ENCODE measurements around the gene PLXNA1. TPM values are rescaled to one million over a fixed set of nuclear protein-coding genes. Genes with fewer than 3 reads are reported as not detected.

PLXNA1 gene
- polyA plus RNA-seq, 1 of the 3 experiments (the other 2 are of a cell fraction), result 48.1 TPM

DNA sequence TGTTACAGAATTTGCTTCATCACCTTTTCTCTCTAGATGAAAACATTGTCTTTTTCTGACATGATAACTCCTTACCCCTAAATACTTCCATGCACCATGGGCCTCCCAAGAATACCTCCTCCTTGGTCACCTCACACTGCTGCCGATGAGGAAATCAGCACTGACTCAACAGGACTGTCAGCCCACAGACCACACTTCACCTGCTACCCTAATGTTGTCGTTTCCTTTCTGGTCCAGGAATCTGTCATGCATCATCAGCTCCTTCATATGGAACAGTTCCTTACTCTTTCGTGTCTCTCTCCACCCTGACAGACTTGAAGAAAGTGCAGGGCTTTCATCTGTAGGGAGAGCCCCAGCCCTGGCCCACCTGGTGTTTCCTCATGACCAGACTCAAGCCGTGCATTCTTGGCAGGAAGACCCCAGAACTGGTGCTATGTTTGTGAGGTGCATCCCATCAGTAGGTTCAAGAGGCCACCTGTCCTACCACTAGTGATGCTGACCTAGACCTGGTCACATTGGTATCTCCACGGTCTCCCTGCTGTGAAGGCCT lies 41.1 kb upstream of the PLXNA1 start (continued):
- TF ChIP-seq, protein P1, sequence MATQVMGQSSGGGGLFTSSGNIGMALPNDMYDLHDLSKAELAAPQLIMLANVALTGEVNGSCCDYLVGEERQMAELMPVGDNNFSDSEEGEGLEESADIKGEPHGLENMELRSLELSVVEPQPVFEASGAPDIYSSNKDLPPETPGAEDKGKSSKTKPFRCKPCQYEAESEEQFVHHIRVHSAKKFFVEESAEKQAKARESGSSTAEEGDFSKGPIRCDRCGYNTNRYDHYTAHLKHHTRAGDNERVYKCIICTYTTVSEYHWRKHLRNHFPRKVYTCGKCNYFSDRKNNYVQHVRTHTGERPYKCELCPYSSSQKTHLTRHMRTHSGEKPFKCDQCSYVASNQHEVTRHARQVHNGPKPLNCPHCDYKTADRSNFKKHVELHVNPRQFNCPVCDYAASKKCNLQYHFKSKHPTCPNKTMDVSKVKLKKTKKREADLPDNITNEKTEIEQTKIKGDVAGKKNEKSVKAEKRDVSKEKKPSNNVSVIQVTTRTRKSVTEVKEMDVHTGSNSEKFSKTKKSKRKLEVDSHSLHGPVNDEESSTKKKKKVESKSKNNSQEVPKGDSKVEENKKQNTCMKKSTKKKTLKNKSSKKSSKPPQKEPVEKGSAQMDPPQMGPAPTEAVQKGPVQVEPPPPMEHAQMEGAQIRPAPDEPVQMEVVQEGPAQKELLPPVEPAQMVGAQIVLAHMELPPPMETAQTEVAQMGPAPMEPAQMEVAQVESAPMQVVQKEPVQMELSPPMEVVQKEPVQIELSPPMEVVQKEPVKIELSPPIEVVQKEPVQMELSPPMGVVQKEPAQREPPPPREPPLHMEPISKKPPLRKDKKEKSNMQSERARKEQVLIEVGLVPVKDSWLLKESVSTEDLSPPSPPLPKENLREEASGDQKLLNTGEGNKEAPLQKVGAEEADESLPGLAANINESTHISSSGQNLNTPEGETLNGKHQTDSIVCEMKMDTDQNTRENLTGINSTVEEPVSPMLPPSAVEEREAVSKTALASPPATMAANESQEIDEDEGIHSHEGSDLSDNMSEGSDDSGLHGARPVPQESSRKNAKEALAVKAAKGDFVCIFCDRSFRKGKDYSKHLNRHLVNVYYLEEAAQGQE (IDR thresholded peaks at IDR 0.05; ENCODE audit: low read depth, low read length), result no peak
- TF ChIP-seq NFIC (IDR thresholded peaks at IDR 0.05; ENCODE audit: borderline replicate concordance), result no peak
- no peak for TF ChIP-seq FOXJ3 (CRISPR knock-in tag; IDR thresholded peaks at IDR 0.05)
- TF ChIP-seq EZH2phosphoT487 (IDR thresholded peaks at IDR 0.05; ENCODE audit: borderline replicate concordance, low read depth), result no peak
- TF ChIP-seq GATA2 (CRISPR knock-in tag; IDR thresholded peaks at IDR 0.05), result no peak

DNA sequence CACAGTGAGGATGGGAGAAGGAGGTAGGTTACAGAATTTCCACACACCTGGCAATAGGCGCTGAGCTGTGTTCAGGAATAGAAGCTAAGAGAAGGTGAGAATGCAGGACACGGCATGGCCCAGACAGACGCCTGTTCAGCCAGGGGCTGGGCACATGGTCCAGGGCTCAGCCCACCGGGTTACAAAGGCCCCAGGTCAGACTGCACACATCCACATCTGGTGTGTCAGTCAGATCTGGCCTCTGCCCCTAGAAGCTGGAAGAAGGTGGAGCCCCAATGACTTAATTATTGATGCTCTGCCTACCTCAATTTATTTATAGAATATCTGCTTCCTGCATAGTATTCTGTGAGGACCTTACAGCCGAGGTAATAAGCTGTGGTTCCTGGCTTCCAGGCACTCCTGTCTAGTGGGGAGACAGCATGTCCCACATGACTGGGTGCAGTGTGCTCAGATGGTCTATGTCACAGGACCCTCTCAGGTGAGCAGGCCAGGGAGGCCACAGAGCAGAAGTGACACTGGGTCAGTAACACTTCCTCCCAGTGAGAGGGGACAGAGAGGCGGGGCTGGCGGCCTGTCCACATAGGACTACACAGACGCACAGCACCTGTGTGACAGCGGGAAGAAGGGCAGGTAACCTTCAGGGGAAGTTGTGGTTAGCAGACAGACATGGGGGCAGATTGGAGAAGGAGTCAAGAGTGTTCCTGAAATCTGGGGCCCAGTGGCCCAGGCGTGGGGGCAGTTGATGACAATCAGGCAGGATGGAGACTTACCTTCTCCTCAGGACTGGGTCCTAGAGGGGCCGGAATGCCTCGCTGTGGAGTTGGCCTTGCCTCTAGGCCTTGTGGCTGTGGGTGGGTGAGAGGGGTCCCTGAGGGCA lies 38.6 kb upstream of the PLXNA1 start:
- Histone ChIP-seq H2AFZ (ENCODE audit: low read depth) (no peak overlapping the region), H3K4me3 (ENCODE audit: low read depth in 2 of 2, low read length in 1 of 2) (no peak overlapping the region), H3K79me2 (ENCODE audit: insufficient read depth) (no peaks in the 10 kb centered on the region), H3K4me2 (no peak overlapping the region), H3K27me3 (ENCODE audit: insufficient read depth) (no peaks in the 10 kb centered on the region), H3K4me1 (ENCODE audit: control insufficient read depth in 1 of 2, insufficient read depth in 2 of 2, low read depth in 1 of 2, low read length in 1 of 2) (peaks cover 3 to 25% of the 10 kb centered on the region in 2 experiments), H3K36me3 (replicated peaks in 1 of 2; ENCODE audit: control insufficient read depth in 1 of 2, insufficient read depth in 2 of 2, low read length in 1 of 2) (peaks cover 0 to 4% of the 10 kb centered on the region in 2 experiments), H3F3A (replicated peaks; ENCODE audit: insufficient read depth) (no peaks in the 10 kb centered on the region), H3K9me3 (no peaks in the 10 kb centered on the region), H3K9me2 (no peaks in the 10 kb centered on the region), H4K20me1 (ENCODE audit: insufficient read depth) (no peaks in the 10 kb centered on the region), H3K9ac (no peak overlapping the region), H3K27ac (ENCODE audit: low read depth in 2 of 2, low read length in 1 of 2) (no peak overlapping the region)
- TF ChIP-seq GATA2 (CRISPR knock-in tag; IDR thresholded peaks at IDR 0.05) (no peak), POLR2AphosphoS5 (IDR thresholded peaks at IDR 0.05; ENCODE audit: low read depth, low read length) (no peak), GABPA (IDR thresholded peaks at IDR 0.05; ENCODE audit: low read depth) (no peak), FOXM1 (IDR thresholded peaks at IDR 0.05; ENCODE audit: low read depth) (no peak), RCOR1 (IDR thresholded peaks at IDR 0.05; ENCODE audit: low read length) (no peak), TAF1 (IDR thresholded peaks at IDR 0.05; ENCODE audit: borderline replicate concordance, low read depth, low read length) (no peak), RAD21 (IDR thresholded peaks at IDR 0.05; ENCODE audit: low read length) (no peak), RXRA (IDR thresholded peaks at IDR 0.05; ENCODE audit: borderline replicate concordance, low read depth) (no peak), TCF12 (IDR thresholded peaks at IDR 0.05) (no peak), EP300 (IDR thresholded peaks at IDR 0.05; ENCODE audit: borderline replicate concordance in 1 of 2, low read depth in 1 of 2, low read length in 1 of 2) (no peak)
- TF ChIP-seq, protein P2, sequence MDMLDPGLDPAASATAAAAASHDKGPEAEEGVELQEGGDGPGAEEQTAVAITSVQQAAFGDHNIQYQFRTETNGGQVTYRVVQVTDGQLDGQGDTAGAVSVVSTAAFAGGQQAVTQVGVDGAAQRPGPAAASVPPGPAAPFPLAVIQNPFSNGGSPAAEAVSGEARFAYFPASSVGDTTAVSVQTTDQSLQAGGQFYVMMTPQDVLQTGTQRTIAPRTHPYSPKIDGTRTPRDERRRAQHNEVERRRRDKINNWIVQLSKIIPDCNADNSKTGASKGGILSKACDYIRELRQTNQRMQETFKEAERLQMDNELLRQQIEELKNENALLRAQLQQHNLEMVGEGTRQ (IDR thresholded peaks at IDR 0.05; ENCODE audit: borderline replicate concordance, low read depth, low read length), result no peak
- TF ChIP-seq, protein P3, sequence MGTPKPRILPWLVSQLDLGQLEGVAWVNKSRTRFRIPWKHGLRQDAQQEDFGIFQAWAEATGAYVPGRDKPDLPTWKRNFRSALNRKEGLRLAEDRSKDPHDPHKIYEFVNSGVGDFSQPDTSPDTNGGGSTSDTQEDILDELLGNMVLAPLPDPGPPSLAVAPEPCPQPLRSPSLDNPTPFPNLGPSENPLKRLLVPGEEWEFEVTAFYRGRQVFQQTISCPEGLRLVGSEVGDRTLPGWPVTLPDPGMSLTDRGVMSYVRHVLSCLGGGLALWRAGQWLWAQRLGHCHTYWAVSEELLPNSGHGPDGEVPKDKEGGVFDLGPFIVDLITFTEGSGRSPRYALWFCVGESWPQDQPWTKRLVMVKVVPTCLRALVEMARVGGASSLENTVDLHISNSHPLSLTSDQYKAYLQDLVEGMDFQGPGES (IDR thresholded peaks at IDR 0.05; ENCODE audit: low read depth, low read length), result no peak
- CTCF ChIA-PET, result interaction anchor here (2.0 to 2.1 kb wide), 2 partner anchors 38 to 192 kb away, joined by 6 to 7 read pairs; no protein-coding TSS in a partner anchor
- 88% methylated on average over 11 of the region's 12 CpGs for WGBS (ENCODE audit: low lambda C conversion rate)
- no peak for DNase-seq
- POLR2A ChIA-PET, result no interaction called here

All from SK-N-SH (cell line).